OCI-LY1 (cell line): ENCODE results near the gene MYCL.

Source experiments
- CTCF ChIP-seq: fragments of 200-600 bp; sonication (generic), shearing (Covaris generic); IDR thresholded peaks from 2 replicates; pipeline ENCODE4 v1.5.1; 2017; ENCODE audit warnings: mild to moderate bottlenecking, antibody characterized with exemption, low read length, moderate library complexity, mixed read lengths
- EZH2 ChIP-seq: fragments of 200-600 bp; sonication (generic), shearing (Covaris generic); IDR thresholded peaks from 2 replicates; pipeline ENCODE4 v1.8.0; 2017; ENCODE audit warnings: borderline replicate concordance, mixed run types, mild to moderate bottlenecking, antibody characterized with exemption, low read length, moderate library complexity, mixed read lengths

- TF ChIP-seq CTCF: no peak
- TF ChIP-seq EZH2: no peak
Observed at GRCh38 chr1:39885516-39885915, 16.2 kb downstream of the MYCL start.
